OCI-LY7 (cell line): ENCODE results near the gene C1GALT1. TPM values are rescaled to one million over a fixed set of nuclear protein-coding genes. Genes with fewer than 3 reads are reported as not detected.

Experiments
- BruUV-seq: library from RNA; stranded (reverse); fragments of 400-500 nt; replicated peaks from 2 replicates; lab custom pipeline; 2021; lab: Mats Ljungman, UMichigan
- CTCF ChIA-PET: fragments of 300-600 bp; sonication (Branson Sonifier 250); formaldehyde crosslinking; loops from one replicate; lab custom pipeline; 2022; ENCODE audit warnings: antibody characterized with exemption; ENCODE audit not compliant: unreplicated experiment; lab: Charles Lee
- POLR2A ChIA-PET: fragments of 300-600 bp; sonication (Branson Sonifier 250); formaldehyde crosslinking; loops from one replicate; lab custom pipeline; 2022; ENCODE audit warnings: antibody characterized with exemption; lab: Charles Lee
- DNase-seq: peaks from one replicate; pipeline ENCODE4 v3.0.0-alpha.2; 2015; ENCODE audit warnings: low spot score
- H2AFZ ChIP-seq: fragments of 200-600 bp; sonication (generic), shearing (Covaris generic); 2 replicates; pipeline ENCODE4 v1.6.1; 2014; ENCODE audit warnings: mild to moderate bottlenecking, antibody characterized with exemption, low read length, moderate library complexity
- H3K27ac ChIP-seq: fragments of 200-600 bp; sonication (generic); 2 replicates; pipeline ENCODE4 v1.5.1; 2014; ENCODE audit warnings: mixed run types, low read depth, mild to moderate bottlenecking, moderate library complexity, low read length, inconsistent platforms; ENCODE audit not compliant: poor library complexity, severe bottlenecking
- H3K36me3 ChIP-seq: fragments of 200-600 bp; sonication (generic); 2 replicates; pipeline ENCODE4 v1.6.1; 2014; ENCODE audit warnings: mild to moderate bottlenecking, antibody characterized with exemption, low read length, moderate library complexity, mixed read lengths; ENCODE audit not compliant: insufficient read depth
- H3K4me1 ChIP-seq: fragments of 200-600 bp; sonication (generic); 2 replicates; pipeline ENCODE4 v1.5.1; 2014; ENCODE audit warnings: mild to moderate bottlenecking, low read length; ENCODE audit not compliant: insufficient read depth, poor library complexity, severe bottlenecking
- H3K4me2 ChIP-seq: fragments of 200-600 bp; sonication (generic); 2 replicates; pipeline ENCODE4 v1.6.1; 2014; ENCODE audit warnings: mild to moderate bottlenecking, low read length
- H3K4me3 ChIP-seq: fragments of 200-600 bp; sonication (generic); 2 replicates; pipeline ENCODE4 v1.5.1; 2014; ENCODE audit warnings: mild to moderate bottlenecking, low read depth, low read length; ENCODE audit not compliant: poor library complexity, severe bottlenecking
- H3K79me2 ChIP-seq: fragments of 200-600 bp; sonication (generic); 2 replicates; pipeline ENCODE4 v1.6.1; 2016; ENCODE audit warnings: low read depth, mild to moderate bottlenecking, low read length, moderate library complexity, mixed read lengths; ENCODE audit not compliant: insufficient read depth
- H3K9me2 ChIP-seq: fragments of 200-600 bp; sonication (generic); 2 replicates; pipeline ENCODE4 v1.6.1; 2016; ENCODE audit warnings: mild to moderate bottlenecking, low read length, mixed read lengths; ENCODE audit not compliant: insufficient read depth
- H3K9me3 ChIP-seq: fragments of 200-600 bp; sonication (generic); 2 replicates; pipeline ENCODE4 v1.6.1; 2014; ENCODE audit warnings: mild to moderate bottlenecking, mixed run types, low read length, mixed read lengths
- H4K20me1 ChIP-seq: fragments of 200-600 bp; sonication (generic); 2 replicates; pipeline ENCODE4 v1.6.1; 2014; ENCODE audit warnings: mild to moderate bottlenecking, antibody characterized with exemption, low read length, moderate library complexity, mixed read lengths; ENCODE audit not compliant: insufficient read depth
- EZH2phosphoT487 ChIP-seq: fragments of 200-600 bp; sonication (generic); IDR thresholded peaks from 2 replicates; pipeline ENCODE4 v1.6.1; 2018; ENCODE audit warnings: low read depth, borderline replicate concordance, mild to moderate bottlenecking, mixed run types, antibody characterized with exemption, low read length, moderate library complexity, mixed read lengths
- intact Hi-C: fragments of 100-400 bp; cut with micrococcal nuclease; formaldehyde crosslinking; loops from one replicate; pipeline ENCODE4 v1.10.0; 2022; ENCODE audit not compliant: unreplicated experiment
- total RNA-seq, 2 experiments: library from RNA; depleted of rRNA in 1 of 2; stranded (reverse); fragments of >200 nt in 1 of 2; shearing (Covaris generic) in 1 of 2; gene quantifications; 2 replicates each; pipeline ENCODE4 v1.2.3, GENCODE V29; 2014 to 2022
- TF ChIP-seq, protein P1 (sequence below): fragments of 200-600 bp; sonication (generic); conservative IDR thresholded peaks from 2 replicates; pipeline ENCODE4 v1.5.1; 2014; ENCODE audit warnings: mild to moderate bottlenecking, antibody characterized with exemption, low read length, moderate library complexity, mixed read lengths

The C1GALT1 gene
- total RNA-seq, 2 experiments from 2014 or later, result 18.9 to 31.6 TPM

DNA sequence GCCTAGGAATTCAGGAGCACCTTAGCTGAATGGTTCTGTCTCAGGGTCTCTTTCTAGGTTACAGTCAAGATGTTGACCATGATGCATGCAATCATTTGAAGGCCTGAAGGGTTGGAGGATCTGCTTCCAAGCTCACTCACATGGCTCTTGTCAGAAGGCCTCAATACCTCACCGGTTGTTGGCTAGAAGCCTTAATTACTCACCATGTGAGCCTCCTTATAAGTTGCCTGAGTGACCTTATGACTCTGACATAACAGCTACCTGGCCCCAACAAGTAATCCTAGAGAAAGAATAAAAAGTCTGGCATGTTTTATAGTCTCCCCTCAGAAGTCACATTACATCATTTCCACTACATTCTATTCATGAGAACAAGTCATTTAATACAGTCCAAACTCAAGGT is 3.4 kb upstream of the C1GALT1 start:
- ChIA-PET CTCF (no interaction called here), POLR2A (interaction anchor here (0.5 kb wide), 2 partner anchors 184 to 407 kb away, joined by 3 to 4 read pairs; no protein-coding TSS in a partner anchor)
- peaks cover 10% of the 10 kb centered on the region for H3K4me1 ChIP-seq
- no peak overlapping the region for H2AFZ ChIP-seq
- no peaks in the 10 kb centered on the region for H3K9me3 ChIP-seq
- H3K27ac ChIP-seq, result no peak overlapping the region
- no peaks in the 10 kb centered on the region for H3K9me2 ChIP-seq
- intact Hi-C loops, result no loop called here
- peaks cover 9% of the 10 kb centered on the region for H3K79me2 ChIP-seq
- BruUV-seq, result no TSS peak
- no peak overlapping the region for H3K4me2 ChIP-seq
- no peak for DNase-seq
- H3K4me3 ChIP-seq, result no peak overlapping the region
- H3K36me3 ChIP-seq, result no peaks in the 10 kb centered on the region
- peaks cover 7% of the 10 kb centered on the region; the same call in 1 of the 2 replicates for H4K20me1 ChIP-seq
- TF ChIP-seq EZH2phosphoT487, result no peak
- TF ChIP-seq, protein P1, sequence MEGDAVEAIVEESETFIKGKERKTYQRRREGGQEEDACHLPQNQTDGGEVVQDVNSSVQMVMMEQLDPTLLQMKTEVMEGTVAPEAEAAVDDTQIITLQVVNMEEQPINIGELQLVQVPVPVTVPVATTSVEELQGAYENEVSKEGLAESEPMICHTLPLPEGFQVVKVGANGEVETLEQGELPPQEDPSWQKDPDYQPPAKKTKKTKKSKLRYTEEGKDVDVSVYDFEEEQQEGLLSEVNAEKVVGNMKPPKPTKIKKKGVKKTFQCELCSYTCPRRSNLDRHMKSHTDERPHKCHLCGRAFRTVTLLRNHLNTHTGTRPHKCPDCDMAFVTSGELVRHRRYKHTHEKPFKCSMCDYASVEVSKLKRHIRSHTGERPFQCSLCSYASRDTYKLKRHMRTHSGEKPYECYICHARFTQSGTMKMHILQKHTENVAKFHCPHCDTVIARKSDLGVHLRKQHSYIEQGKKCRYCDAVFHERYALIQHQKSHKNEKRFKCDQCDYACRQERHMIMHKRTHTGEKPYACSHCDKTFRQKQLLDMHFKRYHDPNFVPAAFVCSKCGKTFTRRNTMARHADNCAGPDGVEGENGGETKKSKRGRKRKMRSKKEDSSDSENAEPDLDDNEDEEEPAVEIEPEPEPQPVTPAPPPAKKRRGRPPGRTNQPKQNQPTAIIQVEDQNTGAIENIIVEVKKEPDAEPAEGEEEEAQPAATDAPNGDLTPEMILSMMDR, result no peak

DNA sequence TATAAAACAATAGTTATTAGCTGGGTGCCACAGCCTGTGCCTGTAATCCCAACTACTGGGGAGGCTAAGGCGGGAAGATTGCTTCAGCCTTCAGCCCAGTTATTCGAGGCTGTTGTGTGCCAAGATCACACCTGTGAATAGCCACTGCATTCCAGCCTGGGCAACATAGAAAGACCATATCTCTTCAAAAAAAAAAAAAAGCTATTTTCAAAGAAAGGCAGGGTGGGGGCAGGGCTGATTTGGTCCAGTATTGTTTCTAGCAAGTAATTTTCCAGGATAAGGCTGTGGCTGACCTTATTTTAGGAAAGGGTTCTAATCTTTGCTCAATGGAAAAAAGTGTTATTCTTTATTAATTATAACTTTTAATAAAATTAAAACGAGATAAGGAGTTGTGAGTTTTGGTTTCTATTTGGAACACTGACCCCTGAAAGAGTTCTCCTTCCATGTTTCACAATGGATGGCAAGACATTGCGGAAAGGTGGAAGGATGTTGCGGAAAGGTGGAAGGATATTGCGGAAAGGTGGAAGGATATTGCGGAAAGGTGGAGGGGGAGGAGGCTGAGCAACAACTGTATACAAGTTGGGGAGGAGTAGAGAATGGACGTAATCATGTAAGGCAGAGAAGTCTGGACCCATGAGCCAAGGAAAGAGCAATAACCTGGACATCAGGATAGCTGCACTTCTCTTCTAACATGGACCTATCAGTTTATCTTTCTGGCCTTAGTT is 1.5 kb upstream of the C1GALT1 start:
- peaks cover 26% of the 10 kb centered on the region for H3K4me1 ChIP-seq
- H3K36me3 ChIP-seq, result peaks cover 9% of the 10 kb centered on the region
- peak overlapping the region; percentile 96 for H3K4me2 ChIP-seq
- peaks cover 23% of the 10 kb centered on the region; the same call in 1 of the 2 replicates for H4K20me1 ChIP-seq
- H3K79me2 ChIP-seq, result peaks cover 29% of the 10 kb centered on the region
- POLR2A ChIA-PET, result interaction anchor here (0.6 to 2.1 kb wide), 15 partner anchors 11 to 459 kb away, joined by 3 to 12 read pairs (median 3); partner anchors contain the start of gene UMAD1
- no peaks in the 10 kb centered on the region for H3K9me3 ChIP-seq
- H3K27ac ChIP-seq, result peak overlapping the region; percentile 94
- H3K4me3 ChIP-seq, result peak overlapping the region; percentile 85
- no peak for DNase-seq
- intact Hi-C loops, result loop anchor here (5.0 kb wide), 2 partner anchors 141 to 786 kb away; partner anchors contain the start of gene GLCCI1
- no peaks in the 10 kb centered on the region for H3K9me2 ChIP-seq
- no TSS peak for BruUV-seq
- CTCF ChIA-PET, result interaction anchor here (1.2 kb wide), 1 partner anchor 235 kb away, joined by 3 read pairs; no protein-coding TSS in a partner anchor
- H2AFZ ChIP-seq, result peak overlapping the region; percentile 91
- TF ChIP-seq EZH2phosphoT487, result no peak
- TF ChIP-seq, protein P1, result no peak
